ENCODE results near the gene CDC73. TPM values are rescaled to one million over a fixed set of nuclear protein-coding genes. Genes with fewer than 3 reads are reported as not detected.

CDC73 gene
- total RNA-seq, 5 donors from 2014 or later (not counting 1 experiment from before 2014, with no cell fraction given), result 54.1 to 64.4 (median 57.4) TPM

- DNase-seq (no peak), ATAC-seq (replicated peaks in 1 of 4) (no peak)
- Histone ChIP-seq H3K9me3 (no peaks in the 10 kb centered on the region), H3K4me3 (ENCODE audit: control insufficient read depth in 1 of 2, extremely low read depth in 1 of 2, low read length in 1 of 2) (no peak overlapping the region), H3K4me1 (ENCODE audit: control insufficient read depth in 1 of 2, extremely low read depth in 1 of 2, insufficient read depth in 2 of 2, low read length in 2 of 2) (no peaks in the 10 kb centered on the region), H3K36me3 (ENCODE audit: control insufficient read depth in 2 of 2, extremely low read depth in 1 of 2, insufficient read depth in 1 of 2, low read length in 1 of 2) (no peaks in the 10 kb centered on the region), H3K27ac (ENCODE audit: low read length) (no peak overlapping the region), H3K27me3 (replicated peaks in 1 of 2; ENCODE audit: control insufficient read depth in 2 of 2, extremely low read depth in 1 of 2, insufficient read depth in 2 of 2, low read length in 1 of 2) (no peaks in the 10 kb centered on the region)
- no peak overlapping the region for H3K4me3 Mint-ChIP-seq
- no peaks in the 10 kb centered on the region for H3K9me3 Mint-ChIP-seq
- no CpG with 5 or more reads among the region's 3 CpGs for WGBS (ENCODE audit: insufficient coverage)
- H3K27ac Mint-ChIP-seq, result no peak overlapping the region
- ChIA-PET CTCF (no interaction called here), POLR2A (no interaction called here)
- no peaks in the 10 kb centered on the region for H3K36me3 Mint-ChIP-seq
- no peaks in the 10 kb centered on the region for H3K27me3 Mint-ChIP-seq
- peaks cover 0 to under 1% (median 0%) of the 10 kb centered on the region in 3 donors for H3K4me1 Mint-ChIP-seq
Measured at GRCh38 chr1:193110864-193111263, 11.0 kb upstream of the CDC73 start.

GRCh38 chr1:193111641-193112090 is 10.2 kb upstream of the CDC73 start:
- Mint-ChIP-seq H3K4me1 (no peaks in the 10 kb centered on the region), H3K36me3 (no peaks in the 10 kb centered on the region)
- ATAC-seq (replicated peaks in 1 of 4), result no peak

GRCh38 chr1:193113258-193113991 is 8.4 kb upstream of the CDC73 start:
- H3K36me3 ChIP-seq (ENCODE audit: control insufficient read depth in 2 of 2, extremely low read depth in 1 of 2, insufficient read depth in 1 of 2, low read length in 1 of 2), result no peaks in the 10 kb centered on the region
- no peak for DNase-seq
- WGBS (ENCODE audit: insufficient coverage), result 72% methylated on average over 5 of the region's 9 CpGs
- H3K27me3 ChIP-seq (replicated peaks in 1 of 2; ENCODE audit: control insufficient read depth in 2 of 2, extremely low read depth in 1 of 2, insufficient read depth in 2 of 2, low read length in 1 of 2), result no peaks in the 10 kb centered on the region
- ChIA-PET CTCF (no interaction called here), POLR2A (no interaction called here)
- Mint-ChIP-seq H3K27ac (no peak overlapping the region), H3K4me1 (no peaks in the 10 kb centered on the region), H3K27me3 (no peaks in the 10 kb centered on the region), H3K36me3 (no peaks in the 10 kb centered on the region), H3K4me3 (no peak overlapping the region), H3K9me3 (no peaks in the 10 kb centered on the region)
- no peak overlapping the region for H3K4me3 ChIP-seq (ENCODE audit: control insufficient read depth in 1 of 2, extremely low read depth in 1 of 2, low read length in 1 of 2)
- no peak overlapping the region for H3K27ac ChIP-seq (ENCODE audit: low read length)
- no peaks in the 10 kb centered on the region for H3K4me1 ChIP-seq (ENCODE audit: control insufficient read depth in 1 of 2, extremely low read depth in 1 of 2, insufficient read depth in 2 of 2, low read length in 2 of 2)
- ATAC-seq (replicated peaks in 1 of 4), result no peak
- H3K9me3 ChIP-seq, result no peaks in the 10 kb centered on the region

More at GRCh38 chr1:193111641-193112090, 10.2 kb upstream of the CDC73 start:
- Mint-ChIP-seq H3K4me3 (no peak overlapping the region), H3K27me3 (no peaks in the 10 kb centered on the region), H3K9me3 (no peaks in the 10 kb centered on the region), H3K27ac (no peak overlapping the region)
- CTCF ChIA-PET, result no interaction called here
- Histone ChIP-seq H3K9me3 (no peaks in the 10 kb centered on the region), H3K4me1 (ENCODE audit: control insufficient read depth in 1 of 2, extremely low read depth in 1 of 2, insufficient read depth in 2 of 2, low read length in 2 of 2) (no peaks in the 10 kb centered on the region), H3K27me3 (replicated peaks in 1 of 2; ENCODE audit: control insufficient read depth in 2 of 2, extremely low read depth in 1 of 2, insufficient read depth in 2 of 2, low read length in 1 of 2) (no peaks in the 10 kb centered on the region), H3K4me3 (ENCODE audit: control insufficient read depth in 1 of 2, extremely low read depth in 1 of 2, low read length in 1 of 2) (no peak overlapping the region), H3K36me3 (ENCODE audit: control insufficient read depth in 2 of 2, extremely low read depth in 1 of 2, insufficient read depth in 1 of 2, low read length in 1 of 2) (no peaks in the 10 kb centered on the region), H3K27ac (ENCODE audit: low read length) (no peak overlapping the region)
- no peak for DNase-seq
- 90% methylated on average over 2 of the region's 6 CpGs for WGBS (ENCODE audit: insufficient coverage)
- POLR2A ChIA-PET, result interaction anchor here in 1 of 2 donors (0.6 to 0.7 kb wide), 2 partner anchors 27 to 355 kb away, joined by 3 read pairs; no protein-coding TSS in a partner anchor

GRCh38 chr1:193113992-193114332 is 7.9 kb upstream of the CDC73 start:
- no peaks in the 10 kb centered on the region for H3K27me3 ChIP-seq (replicated peaks in 1 of 2; ENCODE audit: control insufficient read depth in 2 of 2, extremely low read depth in 1 of 2, insufficient read depth in 2 of 2, low read length in 1 of 2)
- H3K9me3 ChIP-seq, result no peaks in the 10 kb centered on the region
- ATAC-seq (replicated peaks in 1 of 4), result no peak
- H3K4me3 ChIP-seq (ENCODE audit: control insufficient read depth in 1 of 2, extremely low read depth in 1 of 2, low read length in 1 of 2), result no peak overlapping the region
- CTCF ChIA-PET, result no interaction called here
- H3K36me3 ChIP-seq (ENCODE audit: control insufficient read depth in 2 of 2, extremely low read depth in 1 of 2, insufficient read depth in 1 of 2, low read length in 1 of 2), result no peaks in the 10 kb centered on the region
- H3K27ac ChIP-seq (ENCODE audit: low read length), result no peak overlapping the region
- H3K27ac Mint-ChIP-seq, result no peak overlapping the region
- H3K4me3 Mint-ChIP-seq, result no peak overlapping the region
- POLR2A ChIA-PET, result no interaction called here
- no peaks in the 10 kb centered on the region for H3K9me3 Mint-ChIP-seq
- no peaks in the 10 kb centered on the region for H3K27me3 Mint-ChIP-seq
- peaks cover 0 to 5% (median 5%) of the 10 kb centered on the region in 3 donors for H3K4me1 Mint-ChIP-seq
- no peak for DNase-seq
- no peaks in the 10 kb centered on the region for H3K4me1 ChIP-seq (ENCODE audit: control insufficient read depth in 1 of 2, extremely low read depth in 1 of 2, insufficient read depth in 2 of 2, low read length in 2 of 2)
- no peaks in the 10 kb centered on the region for H3K36me3 Mint-ChIP-seq

GRCh38 chr1:193114485-193115095 is 7.2 kb upstream of the CDC73 start:
- POLR2A ChIA-PET, result no interaction called here
- Histone ChIP-seq H3K9me3 (no peaks in the 10 kb centered on the region), H3K4me1 (ENCODE audit: control insufficient read depth in 1 of 2, extremely low read depth in 1 of 2, insufficient read depth in 2 of 2, low read length in 2 of 2) (no peaks in the 10 kb centered on the region), H3K4me3 (ENCODE audit: control insufficient read depth in 1 of 2, extremely low read depth in 1 of 2, low read length in 1 of 2) (no peak overlapping the region), H3K27ac (ENCODE audit: low read length) (no peak overlapping the region), H3K36me3 (ENCODE audit: control insufficient read depth in 2 of 2, extremely low read depth in 1 of 2, insufficient read depth in 1 of 2, low read length in 1 of 2) (no peaks in the 10 kb centered on the region), H3K27me3 (replicated peaks in 1 of 2; ENCODE audit: control insufficient read depth in 2 of 2, extremely low read depth in 1 of 2, insufficient read depth in 2 of 2, low read length in 1 of 2) (no peaks in the 10 kb centered on the region)
- Mint-ChIP-seq H3K4me1 (peaks cover 0 to 10% (median 6%) of the 10 kb centered on the region in 3 donors), H3K36me3 (no peaks in the 10 kb centered on the region), H3K4me3 (no peak overlapping the region), H3K9me3 (no peaks in the 10 kb centered on the region), H3K27ac (no peak overlapping the region), H3K27me3 (no peaks in the 10 kb centered on the region)
- 100% methylated on average over 1 of the region's 6 CpGs for WGBS (ENCODE audit: insufficient coverage)
- ATAC-seq (replicated peaks in 1 of 4) (no peak), DNase-seq (no peak)
- CTCF ChIA-PET, result no interaction called here

- ATAC-seq (replicated peaks in 1 of 4), result no peak
- Histone ChIP-seq H3K27me3 (replicated peaks in 1 of 2; ENCODE audit: control insufficient read depth in 2 of 2, extremely low read depth in 1 of 2, insufficient read depth in 2 of 2, low read length in 1 of 2) (no peaks in the 10 kb centered on the region), H3K4me3 (ENCODE audit: control insufficient read depth in 1 of 2, extremely low read depth in 1 of 2, low read length in 1 of 2) (no peak overlapping the region), H3K27ac (ENCODE audit: low read length) (no peak overlapping the region), H3K36me3 (ENCODE audit: control insufficient read depth in 2 of 2, extremely low read depth in 1 of 2, insufficient read depth in 1 of 2, low read length in 1 of 2) (no peaks in the 10 kb centered on the region), H3K4me1 (ENCODE audit: control insufficient read depth in 1 of 2, extremely low read depth in 1 of 2, insufficient read depth in 2 of 2, low read length in 2 of 2) (no peaks in the 10 kb centered on the region), H3K9me3 (no peaks in the 10 kb centered on the region)
- Mint-ChIP-seq H3K27ac (no peak overlapping the region), H3K4me1 (peaks cover under 1 to 13% (median 6%) of the 10 kb centered on the region in 3 donors), H3K4me3 (no peak overlapping the region), H3K9me3 (no peaks in the 10 kb centered on the region), H3K36me3 (no peaks in the 10 kb centered on the region), H3K27me3 (no peaks in the 10 kb centered on the region)
- ChIA-PET POLR2A (no interaction called here), CTCF (interaction anchor here in 1 of 2 donors (0.6 kb wide), 1 partner anchor 1171 kb away, joined by 4 read pairs; no protein-coding TSS in a partner anchor)
- 100% methylated on average over 1 of the region's 1 CpG for WGBS (ENCODE audit: insufficient coverage)
- no peak for DNase-seq
Measured at GRCh38 chr1:193115629-193116227, 6.1 kb upstream of the CDC73 start.
